ENCODE measurements around the gene GAK. TPM values are rescaled to one million over a fixed set of nuclear protein-coding genes. Genes with fewer than 3 reads are reported as not detected.

Gene GAK
- total RNA-seq, 1 experiment from 2014 or later: 86.6 TPM

- Histone ChIP-seq H3K27me3 (ENCODE audit: control insufficient read depth, insufficient read depth, low read length) (no peaks in the 10 kb centered on the region), H3K9me3 (ENCODE audit: control insufficient read depth, insufficient read depth, low read depth, low read length) (no peaks in the 10 kb centered on the region), H3K27ac (ENCODE audit: low read length) (no peak overlapping the region), H3K4me1 (ENCODE audit: control insufficient read depth, insufficient read depth, low read length) (no peaks in the 10 kb centered on the region), H3K4me3 (ENCODE audit: low read depth in 2 of 2, low read length in 2 of 2) (no peak overlapping the region), H3K36me3 (ENCODE audit: control insufficient read depth, insufficient read depth, low read length) (no peaks in the 10 kb centered on the region)
- no peak for ATAC-seq
- no TSS peak for BruUV-seq (replicated peaks)
- TF ChIP-seq CTCF (IDR thresholded peaks at IDR 0.05): no peak
- TF ChIP-seq REST (IDR thresholded peaks at IDR 0.05; ENCODE audit: insufficient read depth in 1 of 2, low read depth in 2 of 2, low read length in 1 of 2): no peak
- TF ChIP-seq SIN3A (IDR thresholded peaks at IDR 0.05; ENCODE audit: borderline replicate concordance, insufficient read depth, low read depth, low read length): no peak
- TF ChIP-seq POLR2AphosphoS5 (IDR thresholded peaks at IDR 0.05; ENCODE audit: low read depth, low read length): no peak
- no peak for TF ChIP-seq TCF7L2 (IDR thresholded peaks at IDR 0.05; ENCODE audit: low read depth, low read length)
- in situ Hi-C loops (cut with HindIII; ENCODE audit: low pct_unique_long_range_greater_than_20kb, low sequenced_read_pairs) (no loop called here), intact Hi-C loops (cut with micrococcal nuclease; ENCODE audit: unreplicated experiment) (no loop called here)
- ChIA-PET POLR2A (no interaction called here), CTCF (no interaction called here)
- no peak for DNase-seq (ENCODE audit: low read depth, low spot score)
Observed at GRCh38 chr4:901192-901910, 30.8 kb downstream of the GAK start.

- ChIA-PET POLR2A (no interaction called here), CTCF (no interaction called here)
- DNase-seq (ENCODE audit: low read depth, low spot score): no peak
- BruUV-seq (replicated peaks): no TSS peak
- no peaks in the 10 kb centered on the region for H3K4me1 ChIP-seq (ENCODE audit: control insufficient read depth, insufficient read depth, low read length)
- H3K4me3 ChIP-seq (ENCODE audit: low read depth in 2 of 2, low read length in 2 of 2): no peak overlapping the region
- intact Hi-C loops (cut with micrococcal nuclease; ENCODE audit: unreplicated experiment) (no loop called here), in situ Hi-C loops (cut with HindIII; ENCODE audit: low pct_unique_long_range_greater_than_20kb, low sequenced_read_pairs) (no loop called here)
- no peak for ATAC-seq
- H3K9me3 ChIP-seq (ENCODE audit: control insufficient read depth, insufficient read depth, low read depth, low read length): no peaks in the 10 kb centered on the region
- no peaks in the 10 kb centered on the region for H3K36me3 ChIP-seq (ENCODE audit: control insufficient read depth, insufficient read depth, low read length)
- H3K27me3 ChIP-seq (ENCODE audit: control insufficient read depth, insufficient read depth, low read length): no peaks in the 10 kb centered on the region
- no peak overlapping the region for H3K27ac ChIP-seq (ENCODE audit: low read length)
- no peak for TF ChIP-seq REST (IDR thresholded peaks at IDR 0.05; ENCODE audit: insufficient read depth in 1 of 2, low read depth in 2 of 2, low read length in 1 of 2)
- no peak for TF ChIP-seq TCF7L2 (IDR thresholded peaks at IDR 0.05; ENCODE audit: low read depth, low read length)
- TF ChIP-seq CTCF (IDR thresholded peaks at IDR 0.05): no peak
- TF ChIP-seq SIN3A (IDR thresholded peaks at IDR 0.05; ENCODE audit: borderline replicate concordance, insufficient read depth, low read depth, low read length): no peak
- TF ChIP-seq POLR2AphosphoS5 (IDR thresholded peaks at IDR 0.05; ENCODE audit: low read depth, low read length): no peak
Observed at GRCh38 chr4:900721-901120, 31.4 kb downstream of the GAK start.

All from Panc1 (cell line).